GM13977 (cell line): ENCODE results near the gene IGF1R.

Experiments
- DNase-seq: peaks from one replicate; pipeline ENCODE4 v3.0.0; 2012; ENCODE audit warnings: low spot score
- in situ Hi-C: fragments of 300-500 bp; cut with MboI; formaldehyde crosslinking; loops from one replicate; pipeline ENCODE4 v1.12.0; 2022; ENCODE audit warnings: low sequenced_read_pairs, low pct_unique_long_range_greater_than_20kb, mixed read lengths, inconsistent platforms; ENCODE audit not compliant: unreplicated experiment
- TF ChIP-seq, protein P1 (sequence below): IDR thresholded peaks from 2 replicates; pipeline ENCODE4 v1.5.1; 2012; ENCODE audit warnings: mild to moderate bottlenecking, control low read depth; ENCODE audit not compliant: insufficient read depth; ENCODE audit errors: extremely low read depth, missing control alignments

The IGF1R gene

DNA sequence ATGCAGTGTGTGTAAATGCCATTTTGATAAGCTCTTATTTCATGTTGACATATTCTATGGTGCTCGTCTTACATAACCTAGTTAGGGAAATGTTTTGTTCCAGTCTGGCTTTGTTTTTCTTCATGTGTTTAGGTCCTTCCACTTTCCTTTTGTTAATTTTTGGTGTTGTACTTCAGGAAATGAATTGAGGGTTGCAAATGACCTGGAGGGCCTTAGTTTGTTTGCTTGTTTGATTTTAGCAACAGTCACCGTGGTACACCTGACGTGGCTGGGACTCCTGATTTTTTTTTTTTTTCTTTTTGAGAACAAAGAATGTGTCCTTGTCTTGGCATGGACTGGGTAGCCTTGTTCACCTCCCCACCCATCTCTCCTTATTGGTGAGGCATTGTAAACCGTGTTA is 114.8 kb downstream of the IGF1R start:
- in situ Hi-C loops = no loop called here
- TF ChIP-seq, protein P1, sequence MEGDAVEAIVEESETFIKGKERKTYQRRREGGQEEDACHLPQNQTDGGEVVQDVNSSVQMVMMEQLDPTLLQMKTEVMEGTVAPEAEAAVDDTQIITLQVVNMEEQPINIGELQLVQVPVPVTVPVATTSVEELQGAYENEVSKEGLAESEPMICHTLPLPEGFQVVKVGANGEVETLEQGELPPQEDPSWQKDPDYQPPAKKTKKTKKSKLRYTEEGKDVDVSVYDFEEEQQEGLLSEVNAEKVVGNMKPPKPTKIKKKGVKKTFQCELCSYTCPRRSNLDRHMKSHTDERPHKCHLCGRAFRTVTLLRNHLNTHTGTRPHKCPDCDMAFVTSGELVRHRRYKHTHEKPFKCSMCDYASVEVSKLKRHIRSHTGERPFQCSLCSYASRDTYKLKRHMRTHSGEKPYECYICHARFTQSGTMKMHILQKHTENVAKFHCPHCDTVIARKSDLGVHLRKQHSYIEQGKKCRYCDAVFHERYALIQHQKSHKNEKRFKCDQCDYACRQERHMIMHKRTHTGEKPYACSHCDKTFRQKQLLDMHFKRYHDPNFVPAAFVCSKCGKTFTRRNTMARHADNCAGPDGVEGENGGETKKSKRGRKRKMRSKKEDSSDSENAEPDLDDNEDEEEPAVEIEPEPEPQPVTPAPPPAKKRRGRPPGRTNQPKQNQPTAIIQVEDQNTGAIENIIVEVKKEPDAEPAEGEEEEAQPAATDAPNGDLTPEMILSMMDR = no peak
- no peak for DNase-seq

- DNase-seq = no peak
- TF ChIP-seq, protein P1 = no peak
- in situ Hi-C loops = no loop called here
Measured at GRCh38 chr15:98764291-98764690, 116.0 kb downstream of the IGF1R start.

DNA sequence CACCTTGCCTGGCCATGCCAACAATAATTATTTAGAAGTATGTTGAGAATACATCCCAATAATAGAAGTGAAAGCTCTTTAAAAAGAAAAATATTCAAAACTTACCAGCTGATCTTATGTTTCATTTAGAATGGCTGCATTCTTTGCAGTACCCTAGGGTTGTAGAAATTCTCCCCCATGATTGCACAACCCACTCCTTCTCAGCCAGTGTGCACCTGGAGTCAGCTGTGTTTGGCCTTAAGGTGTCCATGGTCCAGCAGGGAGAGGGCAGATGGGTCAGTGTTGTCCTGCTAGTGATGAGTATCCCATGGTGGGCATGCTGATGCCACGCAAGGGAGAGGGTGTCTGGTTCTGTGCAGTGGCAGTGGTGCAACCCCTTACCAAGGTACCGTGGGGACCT is 117.3 kb downstream of the IGF1R start:
- TF ChIP-seq, protein P1 = no peak
- DNase-seq = no peak
- in situ Hi-C loops = no loop called here

DNA sequence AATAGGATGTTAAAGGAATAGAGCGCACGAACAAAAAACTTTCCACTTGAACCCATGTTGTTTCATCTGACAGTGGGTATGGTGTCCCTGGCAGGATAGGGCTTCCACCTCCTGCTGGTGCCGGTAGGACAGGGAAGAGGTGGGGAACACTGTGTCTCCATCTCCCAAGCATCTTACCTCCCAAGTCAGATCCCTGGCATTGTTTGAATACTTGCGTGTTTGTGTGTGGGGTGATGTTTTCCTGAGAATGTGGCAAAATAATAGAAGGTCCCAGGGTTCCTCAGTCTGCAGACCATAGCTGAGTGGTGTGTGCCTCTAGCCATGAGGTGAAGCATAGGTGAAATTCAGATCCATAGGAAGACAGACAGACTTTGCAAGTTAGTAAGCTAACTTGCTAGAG is 119.4 kb downstream of the IGF1R start:
- TF ChIP-seq, protein P1 = no peak
- in situ Hi-C loops = no loop called here
- DNase-seq = no peak

DNA sequence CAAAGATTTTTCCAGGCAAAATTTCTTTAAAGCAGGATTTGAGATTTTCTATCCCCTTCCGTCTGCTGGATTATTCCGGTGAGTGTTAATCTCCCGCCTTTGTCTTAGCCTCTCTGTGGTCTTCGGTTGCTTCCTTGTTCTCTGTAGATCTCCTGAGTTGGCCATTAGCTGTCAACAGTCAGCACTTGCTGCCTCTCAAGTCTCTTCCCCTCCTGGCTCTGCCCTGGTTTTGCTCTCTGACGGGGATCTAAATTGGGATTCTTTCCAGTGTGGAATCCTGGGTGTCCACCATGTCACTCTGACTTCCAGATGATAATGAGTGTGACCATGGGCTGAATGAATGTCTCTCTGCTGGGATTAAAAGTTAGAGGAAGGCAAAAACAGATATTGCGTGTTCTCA is 121.5 kb downstream of the IGF1R start:
- no peak for DNase-seq
- in situ Hi-C loops = no loop called here
- TF ChIP-seq, protein P1 = no peak

DNA sequence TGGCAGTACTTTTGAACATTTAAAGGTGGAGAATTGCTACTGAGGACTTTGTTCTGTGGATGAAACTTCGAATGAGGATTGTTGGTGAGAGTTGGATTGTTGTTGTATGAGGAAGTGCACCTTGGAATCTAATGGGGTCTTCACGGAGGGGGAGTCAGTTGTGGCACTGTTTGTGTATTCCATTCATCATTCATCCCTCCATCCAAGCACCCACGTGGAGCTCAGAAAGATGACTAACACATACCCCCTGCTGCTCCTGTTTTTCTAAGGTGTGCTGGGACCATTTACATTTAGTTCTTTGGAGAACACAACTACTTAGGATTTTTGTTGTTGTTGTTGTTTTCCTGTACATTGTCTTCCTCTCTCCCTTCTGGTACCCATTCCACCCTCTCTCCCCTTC is 122.6 kb downstream of the IGF1R start:
- TF ChIP-seq, protein P1 = no peak
- in situ Hi-C loops = no loop called here
- no peak for DNase-seq

DNA sequence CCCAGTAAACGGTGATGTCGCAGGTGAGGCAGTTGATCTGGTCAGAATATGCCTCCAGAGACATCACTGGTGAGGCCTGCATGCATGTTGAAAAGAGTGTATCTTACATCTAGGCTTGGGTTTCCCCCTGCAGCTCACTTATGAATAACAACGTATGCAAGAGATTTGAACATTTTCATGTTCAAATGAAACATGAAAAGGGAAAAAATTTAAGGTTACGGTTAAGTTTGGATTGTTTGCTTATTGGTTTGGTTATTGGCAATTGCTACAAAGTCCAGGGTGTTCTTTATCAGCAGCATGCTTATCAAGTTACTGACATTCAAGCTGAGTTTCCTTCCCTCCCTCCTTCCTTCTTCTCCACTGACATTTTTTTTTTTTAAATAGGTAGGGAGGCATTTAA is 123.2 kb downstream of the IGF1R start:
- DNase-seq = no peak
- in situ Hi-C loops = no loop called here
- TF ChIP-seq, protein P1 = no peak
